ENCODE results near the gene POLG.

The POLG gene

GRCh38 chr15:89307791-89308190, 26.8 kb downstream of the POLG start:
- no peak overlapping the region for H3K4me3 ChIP-seq (ENCODE audit: low read depth in 1 of 2, low read length in 2 of 2)
- H3K36me3 ChIP-seq (ENCODE audit: control insufficient read depth in 1 of 2, insufficient read depth in 2 of 2, low read length in 2 of 2): peaks cover 7 to 9% of the 10 kb centered on the region in 2 donors
- H3K27ac ChIP-seq (ENCODE audit: low read depth, low read length): no peak overlapping the region
- H3K9me3 ChIP-seq (ENCODE audit: control insufficient read depth in 1 of 2, low read length in 2 of 2): no peaks in the 10 kb centered on the region
- no peaks in the 10 kb centered on the region for H3K27me3 ChIP-seq (ENCODE audit: control insufficient read depth in 1 of 2, insufficient read depth in 2 of 2, low read length in 2 of 2)
- H3K4me1 ChIP-seq (ENCODE audit: control insufficient read depth in 1 of 2, insufficient read depth in 2 of 2, low read length in 2 of 2): peaks cover 0 to 4% of the 10 kb centered on the region in 2 donors
- H3K9ac ChIP-seq (ENCODE audit: low read depth in 1 of 2, low read length in 2 of 2): no peak overlapping the region

- no peaks in the 10 kb centered on the region for H3K27me3 ChIP-seq (ENCODE audit: control insufficient read depth in 1 of 2, insufficient read depth in 2 of 2, low read length in 2 of 2)
- H3K9me3 ChIP-seq (ENCODE audit: control insufficient read depth in 1 of 2, low read length in 2 of 2): no peaks in the 10 kb centered on the region
- H3K36me3 ChIP-seq (ENCODE audit: control insufficient read depth in 1 of 2, insufficient read depth in 2 of 2, low read length in 2 of 2): peaks cover 7 to 8% of the 10 kb centered on the region in 2 donors
- peaks cover 0 to 4% of the 10 kb centered on the region in 2 donors for H3K4me1 ChIP-seq (ENCODE audit: control insufficient read depth in 1 of 2, insufficient read depth in 2 of 2, low read length in 2 of 2)
- H3K27ac ChIP-seq (ENCODE audit: low read depth, low read length): no peak overlapping the region
- H3K9ac ChIP-seq (ENCODE audit: low read depth in 1 of 2, low read length in 2 of 2): no peak overlapping the region
- H3K4me3 ChIP-seq (ENCODE audit: low read depth in 1 of 2, low read length in 2 of 2): no peak overlapping the region
These were observed 27.5 kb downstream of the POLG start for GRCh38 chr15:89307046-89307587.

- H3K9ac ChIP-seq (ENCODE audit: low read depth in 1 of 2, low read length in 2 of 2): no peak overlapping the region
- no peak overlapping the region for H3K27ac ChIP-seq (ENCODE audit: low read depth, low read length)
- peaks cover 0 to 4% of the 10 kb centered on the region in 2 donors for H3K4me1 ChIP-seq (ENCODE audit: control insufficient read depth in 1 of 2, insufficient read depth in 2 of 2, low read length in 2 of 2)
- H3K27me3 ChIP-seq (ENCODE audit: control insufficient read depth in 1 of 2, insufficient read depth in 2 of 2, low read length in 2 of 2): no peaks in the 10 kb centered on the region
- H3K36me3 ChIP-seq (ENCODE audit: control insufficient read depth in 1 of 2, insufficient read depth in 2 of 2, low read length in 2 of 2): peaks cover 7 to 13% of the 10 kb centered on the region in 2 donors
- H3K4me3 ChIP-seq (ENCODE audit: low read depth in 1 of 2, low read length in 2 of 2): no peak overlapping the region
- no peaks in the 10 kb centered on the region for H3K9me3 ChIP-seq (ENCODE audit: control insufficient read depth in 1 of 2, low read length in 2 of 2)
These were observed 29.2 kb downstream of the POLG start for GRCh38 chr15:89305395-89305794.

GRCh38 chr15:89303986-89304385, 30.6 kb downstream of the POLG start:
- Histone ChIP-seq H3K27ac (ENCODE audit: low read depth, low read length) (no peak overlapping the region), H3K36me3 (ENCODE audit: control insufficient read depth in 1 of 2, insufficient read depth in 2 of 2, low read length in 2 of 2) (peaks cover 7 to 13% of the 10 kb centered on the region in 2 donors), H3K27me3 (ENCODE audit: control insufficient read depth in 1 of 2, insufficient read depth in 2 of 2, low read length in 2 of 2) (no peaks in the 10 kb centered on the region), H3K9me3 (ENCODE audit: control insufficient read depth in 1 of 2, low read length in 2 of 2) (no peaks in the 10 kb centered on the region), H3K4me3 (ENCODE audit: low read depth in 1 of 2, low read length in 2 of 2) (no peak overlapping the region), H3K9ac (ENCODE audit: low read depth in 1 of 2, low read length in 2 of 2) (no peak overlapping the region), H3K4me1 (ENCODE audit: control insufficient read depth in 1 of 2, insufficient read depth in 2 of 2, low read length in 2 of 2) (peaks cover 0 to 4% of the 10 kb centered on the region in 2 donors)

GRCh38 chr15:89301304-89302089, 33.1 kb downstream of the POLG start:
- Histone ChIP-seq H3K4me3 (ENCODE audit: low read depth in 1 of 2, low read length in 2 of 2) (no peak overlapping the region), H3K27me3 (ENCODE audit: control insufficient read depth in 1 of 2, insufficient read depth in 2 of 2, low read length in 2 of 2) (no peaks in the 10 kb centered on the region), H3K27ac (ENCODE audit: low read depth, low read length) (no peak overlapping the region), H3K9ac (ENCODE audit: low read depth in 1 of 2, low read length in 2 of 2) (no peak overlapping the region), H3K9me3 (ENCODE audit: control insufficient read depth in 1 of 2, low read length in 2 of 2) (no peaks in the 10 kb centered on the region), H3K36me3 (ENCODE audit: control insufficient read depth in 1 of 2, insufficient read depth in 2 of 2, low read length in 2 of 2) (peaks cover 4 to 13% of the 10 kb centered on the region in 2 donors), H3K4me1 (ENCODE audit: control insufficient read depth in 1 of 2, insufficient read depth in 2 of 2, low read length in 2 of 2) (peaks cover 0 to 4% of the 10 kb centered on the region in 2 donors)

- no peak overlapping the region for H3K4me3 ChIP-seq (ENCODE audit: low read depth in 1 of 2, low read length in 2 of 2)
- H3K27me3 ChIP-seq (ENCODE audit: control insufficient read depth in 1 of 2, insufficient read depth in 2 of 2, low read length in 2 of 2): no peaks in the 10 kb centered on the region
- H3K9me3 ChIP-seq (ENCODE audit: control insufficient read depth in 1 of 2, low read length in 2 of 2): no peaks in the 10 kb centered on the region
- H3K27ac ChIP-seq (ENCODE audit: low read depth, low read length): no peak overlapping the region
- no peaks in the 10 kb centered on the region for H3K4me1 ChIP-seq (ENCODE audit: control insufficient read depth in 1 of 2, insufficient read depth in 2 of 2, low read length in 2 of 2)
- H3K36me3 ChIP-seq (ENCODE audit: control insufficient read depth in 1 of 2, insufficient read depth in 2 of 2, low read length in 2 of 2): peaks cover under 1 to 9% of the 10 kb centered on the region in 2 donors
- H3K9ac ChIP-seq (ENCODE audit: low read depth in 1 of 2, low read length in 2 of 2): no peak overlapping the region
These were observed 34.7 kb downstream of the POLG start for GRCh38 chr15:89299896-89300295.

GRCh38 chr15:89293012-89293411, 41.6 kb downstream of the POLG start:
- H3K4me1 ChIP-seq (ENCODE audit: control insufficient read depth in 1 of 2, insufficient read depth in 2 of 2, low read length in 2 of 2): no peaks in the 10 kb centered on the region
- no peak overlapping the region for H3K27ac ChIP-seq (ENCODE audit: low read depth, low read length)
- peaks cover 0 to 24% of the 10 kb centered on the region in 2 donors for H3K36me3 ChIP-seq (ENCODE audit: control insufficient read depth in 1 of 2, insufficient read depth in 2 of 2, low read length in 2 of 2)
- no peaks in the 10 kb centered on the region for H3K27me3 ChIP-seq (ENCODE audit: control insufficient read depth in 1 of 2, insufficient read depth in 2 of 2, low read length in 2 of 2)
- H3K4me3 ChIP-seq (ENCODE audit: low read depth in 1 of 2, low read length in 2 of 2): no peak overlapping the region
- H3K9ac ChIP-seq (ENCODE audit: low read depth in 1 of 2, low read length in 2 of 2): no peak overlapping the region
- no peaks in the 10 kb centered on the region for H3K9me3 ChIP-seq (ENCODE audit: control insufficient read depth in 1 of 2, low read length in 2 of 2)

- Histone ChIP-seq H3K36me3 (ENCODE audit: control insufficient read depth in 1 of 2, insufficient read depth in 2 of 2, low read length in 2 of 2) (peaks cover 0 to 28% of the 10 kb centered on the region in 2 donors), H3K4me3 (ENCODE audit: low read depth in 1 of 2, low read length in 2 of 2) (no peak overlapping the region), H3K27ac (ENCODE audit: low read depth, low read length) (no peak overlapping the region), H3K4me1 (ENCODE audit: control insufficient read depth in 1 of 2, insufficient read depth in 2 of 2, low read length in 2 of 2) (no peaks in the 10 kb centered on the region), H3K9me3 (ENCODE audit: control insufficient read depth in 1 of 2, low read length in 2 of 2) (no peaks in the 10 kb centered on the region), H3K9ac (ENCODE audit: low read depth in 1 of 2, low read length in 2 of 2) (no peak overlapping the region), H3K27me3 (ENCODE audit: control insufficient read depth in 1 of 2, insufficient read depth in 2 of 2, low read length in 2 of 2) (no peaks in the 10 kb centered on the region)
These were observed 42.6 kb downstream of the POLG start for GRCh38 chr15:89291934-89292438.

- Histone ChIP-seq H3K27ac (ENCODE audit: low read depth, low read length) (no peak overlapping the region), H3K27me3 (ENCODE audit: control insufficient read depth in 1 of 2, insufficient read depth in 2 of 2, low read length in 2 of 2) (no peaks in the 10 kb centered on the region), H3K9ac (ENCODE audit: low read depth in 1 of 2, low read length in 2 of 2) (no peak overlapping the region), H3K4me3 (ENCODE audit: low read depth in 1 of 2, low read length in 2 of 2) (no peak overlapping the region), H3K9me3 (ENCODE audit: control insufficient read depth in 1 of 2, low read length in 2 of 2) (peaks cover 0 to 5% of the 10 kb centered on the region in 2 donors), H3K4me1 (ENCODE audit: control insufficient read depth in 1 of 2, insufficient read depth in 2 of 2, low read length in 2 of 2) (no peaks in the 10 kb centered on the region), H3K36me3 (ENCODE audit: control insufficient read depth in 1 of 2, insufficient read depth in 2 of 2, low read length in 2 of 2) (peaks cover 7 to 42% of the 10 kb centered on the region in 2 donors)
These were observed 51.4 kb downstream of the POLG start for GRCh38 chr15:89283201-89283600.

GRCh38 chr15:89282631-89283030, 52.0 kb downstream of the POLG start:
- H3K27ac ChIP-seq (ENCODE audit: low read depth, low read length): no peak overlapping the region
- no peaks in the 10 kb centered on the region for H3K4me1 ChIP-seq (ENCODE audit: control insufficient read depth in 1 of 2, insufficient read depth in 2 of 2, low read length in 2 of 2)
- H3K9me3 ChIP-seq (ENCODE audit: control insufficient read depth in 1 of 2, low read length in 2 of 2): peaks cover 0 to 5% of the 10 kb centered on the region in 2 donors
- peaks cover 7 to 40% of the 10 kb centered on the region in 2 donors for H3K36me3 ChIP-seq (ENCODE audit: control insufficient read depth in 1 of 2, insufficient read depth in 2 of 2, low read length in 2 of 2)
- H3K9ac ChIP-seq (ENCODE audit: low read depth in 1 of 2, low read length in 2 of 2): no peak overlapping the region
- H3K4me3 ChIP-seq (ENCODE audit: low read depth in 1 of 2, low read length in 2 of 2): no peak overlapping the region
- H3K27me3 ChIP-seq (ENCODE audit: control insufficient read depth in 1 of 2, insufficient read depth in 2 of 2, low read length in 2 of 2): no peaks in the 10 kb centered on the region

Data from duodenal mucosa (tissue), 2 donors.